H1 (cell line): ENCODE data around the gene GOLGA7B. TPM values are rescaled to one million over a fixed set of nuclear protein-coding genes. Genes with fewer than 3 reads are reported as not detected.

ENCODE experiments used
- CTCF ChIA-PET: fragments of 300-600 bp; sonication (Branson Sonifier 250); formaldehyde crosslinking; loops from one replicate; lab custom pipeline; 2021; ENCODE audit not compliant: partially characterized antibody; lab: Charles Lee
- POLR2A ChIA-PET: fragments of 300-600 bp; sonication (Branson Sonifier 250); formaldehyde crosslinking; loops from one replicate; lab custom pipeline; 2021; ENCODE audit warnings: inconsistent platforms; ENCODE audit not compliant: partially characterized antibody; lab: Charles Lee
- DNase-seq, 2 experiments: peaks; one replicate each; pipeline versions ENCODE4 v3.0.0 to v3.0.0-alpha.2; 2010 to 2022; ENCODE audit warnings: low spot score in 2 of 2, low read depth in 1 of 2, mixed read lengths in 1 of 2
- FAIRE-seq: peaks from 2 replicates; lab custom pipeline; 2011; peaks lifted over from hg19 to GRCh38; lab: Jason Lieb, UNC
- H2AFZ ChIP-seq: 2 replicates; pipeline ENCODE4 v1.8.1; 2012; ENCODE audit warnings: low read length, inconsistent platforms
- H2AK5ac ChIP-seq: 2 replicates; pipeline ENCODE4 v1.6.1; 2013; ENCODE audit warnings: low read depth, low read length
- H2BK120ac ChIP-seq: replicated peaks from 2 replicates; pipeline ENCODE3; 2013; ENCODE audit warnings: low read depth, low read length, inconsistent platforms
- H2BK12ac ChIP-seq: 2 replicates; pipeline ENCODE4 v1.6.1; 2013; ENCODE audit warnings: low read depth, low read length
- H2BK15ac ChIP-seq: 2 replicates; pipeline ENCODE4 v1.6.1; 2013; ENCODE audit warnings: low read length
- H2BK20ac ChIP-seq: 2 replicates; pipeline ENCODE4 v1.6.1; 2013; ENCODE audit warnings: low read length
- H2BK5ac ChIP-seq: 2 replicates; pipeline ENCODE4 v1.6.1; 2013; ENCODE audit warnings: low read depth, low read length
- H3K14ac ChIP-seq: 2 replicates; pipeline ENCODE4 v1.6.1; 2013; ENCODE audit warnings: inconsistent platforms; ENCODE audit not compliant: insufficient read length
- H3K18ac ChIP-seq: 2 replicates; pipeline ENCODE4 v1.6.1; 2013; ENCODE audit warnings: low read length; ENCODE audit errors: extremely low read depth
- H3K23ac ChIP-seq: 2 replicates; pipeline ENCODE4 v1.6.1; 2013; ENCODE audit warnings: inconsistent platforms; ENCODE audit not compliant: insufficient read length
- H3K23me2 ChIP-seq: 2 replicates; pipeline ENCODE4 v1.6.1; 2013; ENCODE audit warnings: low read depth, low read length
- H3K27ac ChIP-seq: 2 replicates; pipeline ENCODE4 v1.6.1; 2011; ENCODE audit warnings: low read depth, low read length, inconsistent platforms
- H3K27me3 ChIP-seq, 4 experiments: replicated peaks in 1 of 4; 1 replicate in 1 of 4; 2 replicates in 3 of 4; pipeline versions ENCODE4 v1.6.1 to v1.8.1; 2011 to 2013; ENCODE audit warnings: low read length in 3 of 4, mild to moderate bottlenecking in 3 of 4, inconsistent platforms in 2 of 4, mixed read lengths in 2 of 4, moderate library complexity in 1 of 4; ENCODE audit not compliant: control insufficient read depth in 3 of 4, insufficient read depth in 3 of 4; ENCODE audit errors: extremely low read depth in 1 of 4
- H3K36me3 ChIP-seq, 4 experiments: 2 replicates each; pipeline versions ENCODE4 v1.6.1 to v1.8.1; 2011 to 2013; ENCODE audit warnings: mild to moderate bottlenecking in 4 of 4, low read length in 3 of 4, moderate library complexity in 2 of 4, control low read depth in 1 of 4, inconsistent platforms in 1 of 4; ENCODE audit not compliant: insufficient read depth in 4 of 4, control insufficient read depth in 2 of 4
- H3K4ac ChIP-seq: replicated peaks from 2 replicates; pipeline ENCODE3; 2013; ENCODE audit warnings: low read length, low read depth, mixed read lengths, inconsistent platforms; ENCODE audit not compliant: insufficient read length
- H3K4me1 ChIP-seq, 4 experiments: replicated peaks in 1 of 4; 1 replicate in 1 of 4; 2 replicates in 3 of 4; pipeline versions ENCODE4 v1.6.1 to v1.8.1; 2011 to 2013; ENCODE audit warnings: low read length in 3 of 4, inconsistent platforms in 2 of 4, mixed read lengths in 1 of 4; ENCODE audit not compliant: insufficient read depth in 4 of 4, control insufficient read depth in 3 of 4
- H3K4me2 ChIP-seq, 2 experiments: 2 replicates each; pipeline versions ENCODE4 v1.6.1 to v1.8.1; 2011 to 2013; ENCODE audit warnings: low read depth in 2 of 2, low read length in 2 of 2, control low read depth in 1 of 2, inconsistent platforms in 1 of 2, mild to moderate bottlenecking in 1 of 2; ENCODE audit not compliant: insufficient read depth in 1 of 2
- H3K4me3 ChIP-seq, 4 experiments: fragments of 200-600, 300-600 bp in 1 of 4; sonication (generic), shearing (Covaris generic), sonication (Bioruptor Twin) in 1 of 4; 2 replicates each; pipeline versions ENCODE4 v1.5.1 to v1.8.1; 2011 to 2016; ENCODE audit warnings: low read length in 4 of 4, low read depth in 3 of 4, control low read depth in 2 of 4, inconsistent platforms in 2 of 4, mild to moderate bottlenecking in 2 of 4, mixed read lengths in 1 of 4, moderate library complexity in 1 of 4; ENCODE audit not compliant: insufficient read depth in 2 of 4; ENCODE audit errors: extremely low read depth in 1 of 4
- H3K56ac ChIP-seq: replicated peaks from 2 replicates; pipeline ENCODE3; 2013; ENCODE audit warnings: low read depth, mild to moderate bottlenecking, mixed read lengths, low read length, inconsistent platforms; ENCODE audit not compliant: insufficient read length
- H3K79me1 ChIP-seq: 2 replicates; pipeline ENCODE4 v1.6.1; 2013; ENCODE audit warnings: low read depth, low read length, control low read depth
- H3K79me2 ChIP-seq, 2 experiments: 2 replicates each; pipeline versions ENCODE4 v1.6.1 to v1.8.1; 2012 to 2013; ENCODE audit warnings: low read length in 2 of 2, mild to moderate bottlenecking in 2 of 2, inconsistent platforms in 1 of 2; ENCODE audit not compliant: insufficient read depth in 2 of 2, control insufficient read depth in 1 of 2
- H3K9ac ChIP-seq, 4 experiments: replicated peaks in 1 of 4; 1 replicate in 1 of 4; 2 replicates in 3 of 4; pipeline versions ENCODE4 v1.6.1 to v1.8.1; 2011 to 2013; ENCODE audit warnings: low read depth in 3 of 4, low read length in 3 of 4, control low read depth in 2 of 4, mild to moderate bottlenecking in 2 of 4, moderate library complexity in 2 of 4, inconsistent platforms in 1 of 4; ENCODE audit errors: extremely low read depth in 1 of 4
- H3K9me3 ChIP-seq, 2 experiments: 2 replicates each; pipeline versions ENCODE4 v1.6.1 to v1.8.1; 2012 to 2013; ENCODE audit warnings: mild to moderate bottlenecking in 2 of 2, moderate library complexity in 2 of 2, control low read depth in 1 of 2, inconsistent platforms in 1 of 2, low read depth in 1 of 2, low read length in 1 of 2, mixed read lengths in 1 of 2; ENCODE audit not compliant: insufficient read depth in 2 of 2
- H4K20me1 ChIP-seq, 2 experiments: replicated peaks in 1 of 2; 2 replicates each; pipeline versions ENCODE3 to v1.8.1; 2011 to 2013; ENCODE audit warnings: inconsistent platforms in 2 of 2, low read length in 2 of 2, mild to moderate bottlenecking in 1 of 2; ENCODE audit not compliant: insufficient read depth in 2 of 2, control insufficient read depth in 1 of 2
- H4K5ac ChIP-seq: 2 replicates; pipeline ENCODE4 v1.6.1; 2013; ENCODE audit warnings: low read length, low read depth, mixed read lengths, inconsistent platforms; ENCODE audit not compliant: insufficient read length
- H4K8ac ChIP-seq: 2 replicates; pipeline ENCODE4 v1.8.0; 2013; ENCODE audit warnings: mild to moderate bottlenecking, moderate library complexity, low read length, inconsistent platforms; ENCODE audit not compliant: insufficient read depth; ENCODE audit errors: extremely low read depth
- H4K91ac ChIP-seq: replicated peaks from 2 replicates; pipeline ENCODE3; 2013; ENCODE audit warnings: low read length, mixed read lengths, inconsistent platforms; ENCODE audit not compliant: insufficient read length
- PHF8 ChIP-seq: fragments of 200-600 bp; sonication (generic); conservative IDR thresholded peaks from 2 replicates; pipeline ENCODE4 v1.7.1; 2012; ENCODE audit warnings: low read depth, mild to moderate bottlenecking, inconsistent platforms, low read length, moderate library complexity
- POU5F1 ChIP-seq: IDR thresholded peaks from 2 replicates; pipeline ENCODE4 v1.6.1; 2011; ENCODE audit warnings: low read depth, mild to moderate bottlenecking, low read length, moderate library complexity
- RXRA ChIP-seq: IDR thresholded peaks from 2 replicates; pipeline ENCODE4 v1.6.1; 2011; ENCODE audit warnings: low read depth, mild to moderate bottlenecking, low read length, moderate library complexity; ENCODE audit not compliant: insufficient read depth
- TAF7 ChIP-seq: optimal IDR thresholded peaks from 2 replicates; pipeline ENCODE3; 2011; ENCODE audit warnings: low read depth, mild to moderate bottlenecking, inconsistent platforms, low read length, moderate library complexity, borderline replicate concordance
- WGBS, 2 experiments: shearing (Covaris generic) in 1 of 2; methylation state at CpG; one replicate each; pipeline versions ENCODE4 v1.1.6 to v1.1.7; 2013 to 2015; ENCODE audit warnings: low lambda C conversion rate in 2 of 2, mixed read lengths in 2 of 2, inconsistent platforms in 1 of 2, low coverage in 1 of 2, missing lambda C conversion rate in 1 of 2; ENCODE audit not compliant: insufficient replicate concordance in 2 of 2, insufficient coverage in 1 of 2, insufficient read length in 1 of 2; ENCODE audit errors: extremely low coverage in 1 of 2, missing lambda C conversion rate in 1 of 2; 5-methylcytosine and 5-hydroxymethylcytosine counted together
- polyA plus RNA-seq, 7 experiments: library from polyadenylated mRNA; depleted of rRNA in 3 of 7; stranded (reverse) in 5 of 7; unstranded in 2 of 7; fragments of >200 nt in 5 of 7; fragments of 200-250 nt in 2 of 7; gene quantifications; 1 replicate in 5 of 7; 2 replicates in 1 of 7; 4 replicates in 1 of 7; pipeline versions ENCODE4 v1.2.1 to v1.2.3, GENCODE V29; 2011 to 2013; ENCODE audit warnings: missing spikeins in 2 of 7, mixed read lengths in 2 of 7
- total RNA-seq: library from RNA; stranded (reverse); fragmentation: NEBNext Ultra II Directional; extraction: Animal tissue kit (Norgen Biotek cat#: 25700); gene quantifications from 2 replicates; pipeline ENCODE4 v1.2.1, GENCODE V29; 2021
- TF ChIP-seq, protein P1 (sequence below): IDR thresholded peaks from 2 replicates; pipeline ENCODE4 v1.6.1; 2011; ENCODE audit warnings: low read length, improper control_type of control experiment

GOLGA7B gene
- total and polyA plus RNA-seq, 2 of the 8 experiments (the other 6 are each of a cell fraction or from before 2014, with no cell fraction given): 0.04 to 0.14 TPM

DNA sequence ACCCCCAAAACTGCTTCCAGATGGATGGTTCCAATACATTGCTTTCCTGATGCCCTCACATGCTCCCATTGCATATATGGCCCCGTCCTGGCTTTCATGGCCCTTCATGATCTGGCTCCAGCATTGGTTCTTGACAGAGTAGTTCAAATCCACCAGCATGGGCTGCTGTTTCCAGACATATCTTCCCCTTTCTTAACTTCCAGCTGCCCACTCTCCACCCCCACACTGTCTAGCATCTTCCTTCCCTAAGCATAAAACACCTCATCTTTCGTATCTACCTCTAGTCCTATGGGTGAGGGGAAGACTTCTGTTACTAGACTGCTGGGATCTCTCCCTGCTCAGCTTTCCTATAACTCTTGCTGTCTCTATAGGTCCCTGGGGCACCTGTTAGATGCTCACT lies 13.2 kb upstream of the GOLGA7B start:
- CTCF ChIA-PET: no interaction called here
- Histone ChIP-seq H3K9me3 (peaks cover 0 to 12% of the 10 kb centered on the region in 2 experiments; a peak in 2 of 4 replicates), H2BK5ac (no peak overlapping the region), H3K23ac (no peak overlapping the region), H3K27me3 (no peaks in the 10 kb centered on the region), H3K18ac (no peak overlapping the region), H4K8ac (no peak overlapping the region), H3K14ac (no peak overlapping the region), H4K5ac (no peak overlapping the region), H2BK12ac (no peak overlapping the region), H3K4me3 (no peak overlapping the region), H2AFZ (no peak overlapping the region), H4K20me1 (no peaks in the 10 kb centered on the region), H3K27ac (no peak overlapping the region), H3K23me2 (no peaks in the 10 kb centered on the region; the same call in 1 of the 2 replicates), H3K36me3 (no peaks in the 10 kb centered on the region), H3K79me2 (no peaks in the 10 kb centered on the region), H4K91ac (no peak overlapping the region), H3K9ac (no peak overlapping the region), H2AK5ac (no peak overlapping the region), H2BK120ac (no peak overlapping the region), H3K4ac (no peak overlapping the region), H2BK15ac (no peak overlapping the region), H3K79me1 (no peaks in the 10 kb centered on the region), H2BK20ac (no peak overlapping the region), H3K4me2 (no peak overlapping the region), H3K4me1 (no peaks in the 10 kb centered on the region), H3K56ac (no peak overlapping the region)
- DNase-seq: no peak
- WGBS, 2 experiments: 77% methylated on average over 2 of the region's 2 CpGs; no CpG with 5 or more reads in 1 of the 2 experiments
- no peak for TF ChIP-seq PHF8
- TF ChIP-seq, protein P1, sequence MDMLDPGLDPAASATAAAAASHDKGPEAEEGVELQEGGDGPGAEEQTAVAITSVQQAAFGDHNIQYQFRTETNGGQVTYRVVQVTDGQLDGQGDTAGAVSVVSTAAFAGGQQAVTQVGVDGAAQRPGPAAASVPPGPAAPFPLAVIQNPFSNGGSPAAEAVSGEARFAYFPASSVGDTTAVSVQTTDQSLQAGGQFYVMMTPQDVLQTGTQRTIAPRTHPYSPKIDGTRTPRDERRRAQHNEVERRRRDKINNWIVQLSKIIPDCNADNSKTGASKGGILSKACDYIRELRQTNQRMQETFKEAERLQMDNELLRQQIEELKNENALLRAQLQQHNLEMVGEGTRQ: no peak
- TF ChIP-seq RXRA: no peak
- TF ChIP-seq TAF7: no peak
- no peak for TF ChIP-seq POU5F1
- POLR2A ChIA-PET: interaction anchor here (1.7 kb wide), 1 partner anchor 13 kb away, joined by 3 read pairs; the partner anchor contains the start of gene GOLGA7B
- no peak for FAIRE-seq
